ENCODE results near the gene MAS1. TPM values are rescaled to one million over a fixed set of nuclear protein-coding genes. Genes with fewer than 3 reads are reported as not detected.

MAS1 gene
- total and polyA plus RNA-seq, 10 of the 15 experiments (the other 5 are each of a cell fraction or from before 2014, with no cell fraction given): under 0.01 to 0.08 TPM; not detected in 8

DNA sequence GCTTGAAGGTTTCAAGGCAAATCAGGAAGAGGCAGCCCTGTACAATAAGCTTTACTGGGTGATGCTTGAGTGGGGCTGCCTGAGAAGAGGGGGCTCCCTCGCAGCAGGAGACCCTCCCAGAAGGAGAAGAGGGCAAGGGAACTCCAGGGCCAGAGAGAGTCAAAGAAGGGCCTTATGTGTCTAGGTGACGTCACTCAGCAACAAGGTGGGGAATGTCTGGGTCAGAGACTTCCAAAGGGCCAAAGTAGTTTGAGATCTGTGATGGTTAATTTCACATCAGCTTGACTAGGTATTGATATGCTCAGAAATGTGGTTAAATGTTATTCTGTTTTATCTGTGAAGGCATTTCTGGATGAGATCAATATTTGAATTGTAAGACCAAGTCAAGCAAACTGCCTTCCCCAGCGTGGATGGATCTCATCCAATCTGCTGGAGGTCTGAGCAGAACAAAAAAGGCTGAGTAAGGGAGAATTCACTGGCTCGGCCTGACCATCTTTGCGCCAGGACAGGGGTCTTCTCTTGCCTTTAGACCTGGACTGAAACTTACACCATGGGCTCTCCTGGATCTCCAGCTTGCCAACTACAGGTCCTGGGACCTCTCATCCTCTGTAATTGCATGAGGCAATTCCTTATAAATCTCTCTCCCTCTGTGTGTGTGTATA, 35.9 kb downstream of the MAS1 start (continued):
- TF ChIP-seq ZBTB11 (CRISPR knock-in tag; IDR thresholded peaks at IDR 0.05): no peak
- TF ChIP-seq ASH2L (IDR thresholded peaks at IDR 0.05; ENCODE audit: borderline replicate concordance, low read depth): no peak
- no peak for TF ChIP-seq ZNF687 (IDR thresholded peaks at IDR 0.05)

Data from GM12878 (cell line).